H1 (cell line): Measurements from ENCODE around the gene TNPO3. TPM values are rescaled to one million over a fixed set of nuclear protein-coding genes. Genes with fewer than 3 reads are reported as not detected.

Source experiments
- CHD7 ChIP-seq: fragments of 300-600 bp; sonication (generic); IDR thresholded peaks from 2 replicates; pipeline ENCODE4 v1.7.1; 2012; ENCODE audit warnings: low read length, moderate library complexity, mild to moderate bottlenecking, inconsistent platforms; ENCODE audit not compliant: insufficient replicate concordance
- RAD21 ChIP-seq, 2 experiments: IDR thresholded peaks in 1 of 2; conservative IDR thresholded peaks in 1 of 2; 2 replicates each; pipeline ENCODE4 v1.6.1; 2011; ENCODE audit warnings: low read depth in 2 of 2, low read length in 2 of 2, improper control_type of control experiment in 1 of 2, inconsistent platforms in 1 of 2, mild to moderate bottlenecking in 1 of 2, moderate library complexity in 1 of 2
- RFX5 ChIP-seq: IDR thresholded peaks from 2 replicates; pipeline ENCODE4 v1.6.1; 2011; ENCODE audit warnings: low read depth, low read length, improper control_type of control experiment, borderline replicate concordance
- SP1 ChIP-seq: IDR thresholded peaks from 2 replicates; pipeline ENCODE4 v1.6.1; 2011; ENCODE audit warnings: low read depth, low read length
- USF2 ChIP-seq: IDR thresholded peaks from 2 replicates; pipeline ENCODE4 v1.6.1; 2011; ENCODE audit warnings: low read length, improper control_type of control experiment
- polyA plus RNA-seq, 7 experiments: library from polyadenylated mRNA; depleted of rRNA in 3 of 7; stranded (reverse) in 5 of 7; unstranded in 2 of 7; fragments of >200 nt in 5 of 7; fragments of 200-250 nt in 2 of 7; gene quantifications; 1 replicate in 5 of 7; 2 replicates in 1 of 7; 4 replicates in 1 of 7; pipeline versions ENCODE4 v1.2.1 to v1.2.3, GENCODE V29; 2011 to 2013; ENCODE audit warnings: missing spikeins in 2 of 7, mixed read lengths in 2 of 7
- total RNA-seq: library from RNA; stranded (reverse); fragmentation: NEBNext Ultra II Directional; extraction: Animal tissue kit (Norgen Biotek cat#: 25700); gene quantifications from 2 replicates; pipeline ENCODE4 v1.2.1, GENCODE V29; 2021

TNPO3 gene
- total and polyA plus RNA-seq, 2 of the 8 experiments (the other 6 are each of a cell fraction or from before 2014, with no cell fraction given): 67.6 to 99.2 TPM

GRCh38 chr7:128911423-128912031 lies 143.4 kb downstream of the TNPO3 start (continued):
- TF ChIP-seq CHD7 (no peak), SP1 (no peak), USF2 (no peak), RAD21 (IDR thresholded peaks at IDR 0.05 in 1 of 2, conservative IDR thresholded peaks at IDR 0.05 in 1 of 2; ENCODE audit: low read depth in 2 of 2, low read length in 2 of 2) (no peak), RFX5 (no peak)
